A549 (cell line): Measurements from ENCODE around the gene NFE2L2.

ENCODE experiments used
- CTCF ChIP-seq: fragments of >200 bp; sonication (Bioruptor Twin); formaldehyde crosslinking; IDR thresholded peaks from 3 replicates; pipeline ENCODE4 v1.5.1; 2016
- FOXS1 ChIP-seq: fragments of 250-450 bp; sonication (Bioruptor Pico); IDR thresholded peaks from 2 replicates; pipeline ENCODE4 v1.5.0; 2020; ENCODE audit warnings: mild to moderate bottlenecking, moderate library complexity
- MYC ChIP-seq: IDR thresholded peaks from 2 replicates; pipeline ENCODE4 v1.6.1; 2012; ENCODE audit warnings: mild to moderate bottlenecking, inconsistent platforms, low read length, improper control_type of control experiment, borderline replicate concordance
- NR3C1 ChIP-seq: fragments of >200 bp; sonication (Bioruptor Twin); formaldehyde crosslinking; IDR thresholded peaks from 3 replicates; pipeline ENCODE4 v1.6.1; 2017
- SMC3 ChIP-seq: fragments of >200 bp; sonication (Bioruptor Twin); formaldehyde crosslinking; IDR thresholded peaks from 3 replicates; pipeline ENCODE4 v1.6.1; 2018; ENCODE audit warnings: inconsistent platforms

GRCh38 chr2:177298191-177298590 lies 33.7 kb upstream of the NFE2L2 start:
- no peak for TF ChIP-seq SMC3
- no peak for TF ChIP-seq NR3C1
- no peak for TF ChIP-seq CTCF
- no peak for TF ChIP-seq FOXS1 (CRISPR knock-in tag)
- TF ChIP-seq MYC = no peak
